ENCODE measurements around the gene GPRIN1. TPM values are rescaled to one million over a fixed set of nuclear protein-coding genes. Genes with fewer than 3 reads are reported as not detected.

GPRIN1 gene
- total RNA-seq, 1 donor from 2014 or later = 2.1 TPM

DNA sequence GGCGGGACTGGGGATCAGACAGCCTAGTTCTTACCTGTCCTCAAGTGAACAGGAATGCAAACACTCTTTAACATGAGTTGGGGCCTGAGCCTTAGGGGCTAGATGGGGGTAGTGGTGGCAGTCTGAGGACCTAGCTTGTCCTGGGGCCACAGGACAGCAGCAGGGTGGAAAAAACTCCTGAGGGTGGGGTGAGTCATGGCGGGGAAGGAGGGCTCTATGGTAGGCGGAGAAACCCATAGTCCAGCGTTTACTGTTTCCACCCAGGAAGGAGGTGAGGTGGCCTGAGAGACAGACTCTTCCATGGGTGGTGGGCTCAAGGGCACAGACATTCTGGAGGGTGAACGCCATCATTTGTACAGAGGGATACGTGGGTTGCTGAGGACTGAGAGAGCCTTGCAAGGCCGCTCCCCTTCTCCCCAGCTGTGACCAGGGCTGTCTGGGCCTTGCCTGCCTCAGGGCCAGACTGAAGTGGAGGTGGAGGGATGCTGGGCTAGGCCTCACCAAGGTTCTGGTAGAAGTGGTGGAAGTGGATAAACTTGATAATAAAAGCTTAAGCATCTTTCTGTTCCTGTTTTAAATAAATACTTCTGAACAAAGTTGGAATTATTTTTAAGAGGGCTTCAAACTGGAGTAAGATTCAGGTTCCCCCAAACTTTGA is 36.2 kb upstream of the GPRIN1 start:
- Mint-ChIP-seq H3K4me3 (ENCODE audit: unreplicated experiment) (peak overlapping the region; percentile 35), H3K4me1 (ENCODE audit: low read depth) (peaks cover 23% of the 10 kb centered on the region)
- TF ChIP-seq, protein P1, sequence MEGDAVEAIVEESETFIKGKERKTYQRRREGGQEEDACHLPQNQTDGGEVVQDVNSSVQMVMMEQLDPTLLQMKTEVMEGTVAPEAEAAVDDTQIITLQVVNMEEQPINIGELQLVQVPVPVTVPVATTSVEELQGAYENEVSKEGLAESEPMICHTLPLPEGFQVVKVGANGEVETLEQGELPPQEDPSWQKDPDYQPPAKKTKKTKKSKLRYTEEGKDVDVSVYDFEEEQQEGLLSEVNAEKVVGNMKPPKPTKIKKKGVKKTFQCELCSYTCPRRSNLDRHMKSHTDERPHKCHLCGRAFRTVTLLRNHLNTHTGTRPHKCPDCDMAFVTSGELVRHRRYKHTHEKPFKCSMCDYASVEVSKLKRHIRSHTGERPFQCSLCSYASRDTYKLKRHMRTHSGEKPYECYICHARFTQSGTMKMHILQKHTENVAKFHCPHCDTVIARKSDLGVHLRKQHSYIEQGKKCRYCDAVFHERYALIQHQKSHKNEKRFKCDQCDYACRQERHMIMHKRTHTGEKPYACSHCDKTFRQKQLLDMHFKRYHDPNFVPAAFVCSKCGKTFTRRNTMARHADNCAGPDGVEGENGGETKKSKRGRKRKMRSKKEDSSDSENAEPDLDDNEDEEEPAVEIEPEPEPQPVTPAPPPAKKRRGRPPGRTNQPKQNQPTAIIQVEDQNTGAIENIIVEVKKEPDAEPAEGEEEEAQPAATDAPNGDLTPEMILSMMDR (IDR thresholded peaks at IDR 0.05) = no peak

DNA sequence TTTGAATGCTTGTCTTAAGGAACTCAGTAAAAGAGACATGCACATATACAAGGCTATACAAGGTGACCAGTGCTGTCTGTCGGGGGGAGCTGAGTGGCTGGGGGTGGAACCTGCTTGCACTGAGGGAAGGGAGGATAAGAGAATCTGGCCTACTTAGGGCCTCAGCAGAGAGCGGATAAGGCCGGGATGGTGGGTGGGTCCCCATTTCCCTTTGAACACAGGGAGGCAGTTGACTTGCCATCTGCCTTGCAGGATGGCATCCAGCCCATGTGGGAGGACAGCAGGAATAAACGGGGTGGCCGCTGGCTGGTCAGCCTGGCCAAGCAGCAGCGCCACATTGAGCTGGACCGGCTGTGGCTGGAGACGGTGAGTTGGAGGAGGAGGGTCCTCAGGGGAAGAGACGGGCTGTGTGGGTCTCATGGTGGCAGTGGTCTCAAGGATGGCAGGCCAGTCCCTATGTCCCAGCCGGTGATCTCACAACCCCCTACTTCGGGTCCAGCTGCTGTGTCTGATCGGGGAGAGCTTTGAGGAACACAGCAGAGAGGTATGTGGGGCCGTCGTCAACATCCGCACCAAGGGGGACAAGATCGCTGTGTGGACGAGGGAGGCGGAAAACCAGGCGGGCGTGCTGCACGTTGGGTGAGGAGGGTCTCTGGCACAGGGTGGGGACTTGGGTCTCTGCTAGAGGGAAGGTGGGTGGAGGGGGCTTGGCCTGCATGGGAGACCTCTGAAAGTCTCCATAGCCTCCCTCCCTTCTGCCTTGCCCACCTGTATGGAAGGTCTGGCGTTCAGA is 35.1 kb upstream of the GPRIN1 start:
- Mint-ChIP-seq H3K27me3 (ENCODE audit: low read depth) (no peaks in the 10 kb centered on the region), H3K4me3 (ENCODE audit: unreplicated experiment) (no peak overlapping the region), H3K9me3 (ENCODE audit: low read depth) (no peaks in the 10 kb centered on the region), H3K4me1 (ENCODE audit: low read depth) (peaks cover 20% of the 10 kb centered on the region), H3K27ac (ENCODE audit: unreplicated experiment) (no peak overlapping the region), H3K36me3 (ENCODE audit: low read depth) (no peaks in the 10 kb centered on the region)
- TF ChIP-seq, protein P1 (IDR thresholded peaks at IDR 0.05) = no peak
- no peak for DNase-seq (ENCODE audit: low spot score)

More for the DNA sequence above, 36.2 kb upstream of the GPRIN1 start:
- Mint-ChIP-seq H3K9me3 (ENCODE audit: low read depth) (no peaks in the 10 kb centered on the region), H3K27ac (ENCODE audit: unreplicated experiment) (no peak overlapping the region), H3K27me3 (ENCODE audit: low read depth) (no peaks in the 10 kb centered on the region), H3K36me3 (ENCODE audit: low read depth) (no peaks in the 10 kb centered on the region)
- no peak for DNase-seq (ENCODE audit: low spot score)

DNA sequence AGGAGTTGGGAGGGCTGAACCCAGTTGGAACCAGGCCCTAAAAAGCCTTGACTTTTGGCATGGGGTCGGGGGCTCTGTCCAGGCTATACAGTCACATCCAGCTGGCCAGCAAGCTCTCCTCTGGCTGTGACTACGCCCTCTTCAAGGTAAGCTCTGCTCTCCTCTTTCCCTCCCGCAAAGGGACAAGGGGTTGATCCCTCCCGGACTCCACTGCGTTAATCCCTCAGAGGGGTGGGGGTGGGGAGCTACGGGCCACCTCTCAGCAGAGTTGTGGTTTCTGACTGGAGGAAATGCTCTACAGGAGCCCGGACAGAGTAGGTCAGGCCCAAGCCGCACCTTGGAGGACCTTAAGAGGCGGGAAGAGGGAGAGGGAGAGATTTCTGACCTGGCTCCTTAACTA is 34.3 kb upstream of the GPRIN1 start:
- H3K27me3 Mint-ChIP-seq (ENCODE audit: low read depth) = no peaks in the 10 kb centered on the region
- DNase-seq (ENCODE audit: low spot score) = no peak
- TF ChIP-seq, protein P1 (IDR thresholded peaks at IDR 0.05) = no peak
- no peaks in the 10 kb centered on the region for H3K9me3 Mint-ChIP-seq (ENCODE audit: low read depth)
- H3K4me1 Mint-ChIP-seq (ENCODE audit: low read depth) = peaks cover 22% of the 10 kb centered on the region
- no peak overlapping the region for H3K4me3 Mint-ChIP-seq (ENCODE audit: unreplicated experiment)
- no peak overlapping the region for H3K27ac Mint-ChIP-seq (ENCODE audit: unreplicated experiment)
- no peaks in the 10 kb centered on the region for H3K36me3 Mint-ChIP-seq (ENCODE audit: low read depth)

DNA sequence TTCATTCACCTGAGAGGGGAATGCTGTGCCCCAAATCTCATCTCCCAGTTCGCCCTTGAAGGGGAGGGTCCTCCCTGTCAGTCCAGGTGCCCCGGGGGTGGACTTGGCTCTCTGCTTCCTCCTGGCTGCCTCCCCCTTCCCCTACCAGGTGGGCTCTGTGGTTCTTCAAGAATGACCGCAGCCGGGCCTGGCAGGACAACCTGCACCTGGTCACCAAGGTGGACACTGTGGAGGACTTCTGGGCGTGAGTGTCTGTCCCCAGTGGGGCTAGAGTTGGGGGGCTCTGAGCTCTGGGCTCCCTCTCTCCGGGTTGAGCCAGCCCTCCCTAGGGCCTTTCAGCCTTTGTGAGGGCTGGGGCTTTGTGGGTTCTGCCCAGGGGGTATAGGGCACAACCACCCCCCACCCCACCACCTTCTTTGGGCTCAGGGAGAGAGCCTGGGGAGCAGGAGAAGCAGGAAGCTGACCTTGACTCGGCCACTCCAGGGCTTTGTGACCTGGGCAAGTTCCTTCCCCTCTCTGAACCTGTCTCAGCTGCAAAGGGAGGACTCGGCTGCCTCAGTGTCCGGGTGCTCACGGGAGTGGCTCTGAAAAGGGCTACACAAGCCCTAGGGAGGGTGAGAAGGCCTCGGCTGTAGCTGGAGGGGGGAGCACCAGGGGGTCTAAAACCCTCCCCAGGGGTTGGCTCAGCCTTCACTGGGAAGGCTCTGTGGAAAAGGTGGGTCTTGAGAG is 33.7 kb upstream of the GPRIN1 start:
- TF ChIP-seq, protein P1 (IDR thresholded peaks at IDR 0.05) = no peak
- Mint-ChIP-seq H3K4me3 (ENCODE audit: unreplicated experiment) (no peak overlapping the region), H3K27ac (ENCODE audit: unreplicated experiment) (no peak overlapping the region), H3K9me3 (ENCODE audit: low read depth) (no peaks in the 10 kb centered on the region), H3K4me1 (ENCODE audit: low read depth) (peaks cover 17% of the 10 kb centered on the region), H3K27me3 (ENCODE audit: low read depth) (no peaks in the 10 kb centered on the region), H3K36me3 (ENCODE audit: low read depth) (no peaks in the 10 kb centered on the region)
- DNase-seq (ENCODE audit: low spot score) = no peak
